D721Med (cell line): Measurements from ENCODE around the gene BAHCC1.

Experiments used
- DNase-seq: peaks from one replicate; pipeline ENCODE4 v3.0.0; 2011; ENCODE audit warnings: low spot score; ENCODE audit not compliant: insufficient read length
- FAIRE-seq: peaks from 2 replicates; lab custom pipeline; 2011; peaks lifted over from hg19 to GRCh38; lab: Jason Lieb, UNC
- TF ChIP-seq, protein P1 (sequence below): IDR thresholded peaks from 2 replicates; pipeline ENCODE4 v1.5.1; 2012; ENCODE audit warnings: mild to moderate bottlenecking, control low read depth; ENCODE audit not compliant: insufficient read depth; ENCODE audit errors: missing control alignments

BAHCC1 gene

DNA sequence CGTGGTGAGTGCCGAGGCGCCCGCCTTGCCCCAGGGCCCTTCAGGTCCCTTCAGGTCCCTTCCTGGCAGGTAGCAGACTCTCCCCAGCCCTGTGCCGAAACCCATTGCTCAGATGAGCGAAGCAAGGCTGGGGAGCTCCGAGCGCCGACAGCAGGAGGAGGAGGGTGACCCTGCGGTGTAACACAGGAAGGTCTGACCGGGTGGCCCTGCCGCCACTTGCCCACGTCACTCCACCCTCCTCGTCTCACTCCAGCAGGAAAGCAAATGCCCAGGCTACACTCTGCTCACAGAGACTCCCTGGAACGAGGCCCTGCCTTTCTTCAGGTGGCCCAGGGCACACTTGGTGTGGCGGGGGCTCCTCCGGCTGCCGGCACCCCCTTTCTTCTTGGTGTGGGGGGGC lies 60.1 kb downstream of the BAHCC1 start:
- FAIRE-seq (no peak), DNase-seq (no peak)
- TF ChIP-seq, protein P1, sequence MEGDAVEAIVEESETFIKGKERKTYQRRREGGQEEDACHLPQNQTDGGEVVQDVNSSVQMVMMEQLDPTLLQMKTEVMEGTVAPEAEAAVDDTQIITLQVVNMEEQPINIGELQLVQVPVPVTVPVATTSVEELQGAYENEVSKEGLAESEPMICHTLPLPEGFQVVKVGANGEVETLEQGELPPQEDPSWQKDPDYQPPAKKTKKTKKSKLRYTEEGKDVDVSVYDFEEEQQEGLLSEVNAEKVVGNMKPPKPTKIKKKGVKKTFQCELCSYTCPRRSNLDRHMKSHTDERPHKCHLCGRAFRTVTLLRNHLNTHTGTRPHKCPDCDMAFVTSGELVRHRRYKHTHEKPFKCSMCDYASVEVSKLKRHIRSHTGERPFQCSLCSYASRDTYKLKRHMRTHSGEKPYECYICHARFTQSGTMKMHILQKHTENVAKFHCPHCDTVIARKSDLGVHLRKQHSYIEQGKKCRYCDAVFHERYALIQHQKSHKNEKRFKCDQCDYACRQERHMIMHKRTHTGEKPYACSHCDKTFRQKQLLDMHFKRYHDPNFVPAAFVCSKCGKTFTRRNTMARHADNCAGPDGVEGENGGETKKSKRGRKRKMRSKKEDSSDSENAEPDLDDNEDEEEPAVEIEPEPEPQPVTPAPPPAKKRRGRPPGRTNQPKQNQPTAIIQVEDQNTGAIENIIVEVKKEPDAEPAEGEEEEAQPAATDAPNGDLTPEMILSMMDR: no peak

DNA sequence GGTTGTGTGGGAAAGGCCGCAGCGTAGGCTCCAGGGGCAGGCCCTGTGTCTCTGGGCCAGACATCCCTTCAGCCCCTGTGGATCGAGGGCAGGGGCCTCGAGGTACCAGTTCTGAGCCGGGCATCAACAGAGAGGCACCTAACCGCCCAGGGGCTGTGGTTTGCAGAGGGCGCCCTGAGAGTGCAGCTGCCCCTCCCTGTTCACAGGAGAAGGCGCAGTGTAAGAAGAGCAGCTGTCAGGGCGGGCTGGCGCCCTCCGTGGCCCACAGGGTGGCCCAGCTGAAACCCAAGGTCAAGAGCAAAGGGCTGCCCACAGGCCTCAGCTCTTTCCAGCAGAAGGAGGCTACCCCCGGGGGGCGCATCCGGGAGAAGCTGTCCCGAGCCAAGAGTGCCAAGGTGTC lies 60.8 kb downstream of the BAHCC1 start:
- no peak for DNase-seq
- TF ChIP-seq, protein P1: no peak
- no peak for FAIRE-seq

DNA sequence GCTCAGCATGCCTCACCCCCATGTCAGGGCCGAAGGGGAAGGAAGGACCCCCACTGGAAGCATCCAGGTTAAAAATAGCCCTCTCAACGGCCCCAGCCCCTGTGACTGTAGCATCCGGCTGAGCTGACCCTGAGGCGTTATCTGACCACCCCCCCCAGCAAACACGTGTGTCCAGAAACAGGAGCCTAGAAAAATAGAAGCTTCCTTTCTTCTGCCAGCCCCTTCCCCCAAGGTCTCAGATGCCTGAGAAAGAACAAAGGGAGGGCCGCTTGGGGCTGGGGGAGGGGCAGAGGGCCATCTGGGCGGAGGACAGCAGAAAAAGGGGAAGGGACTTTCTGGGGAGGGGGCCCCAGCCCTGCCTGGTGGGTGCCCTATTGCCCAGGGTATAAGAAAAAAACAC lies 61.5 kb downstream of the BAHCC1 start:
- DNase-seq (no peak), FAIRE-seq (no peak)
- TF ChIP-seq, protein P1: no peak

DNA sequence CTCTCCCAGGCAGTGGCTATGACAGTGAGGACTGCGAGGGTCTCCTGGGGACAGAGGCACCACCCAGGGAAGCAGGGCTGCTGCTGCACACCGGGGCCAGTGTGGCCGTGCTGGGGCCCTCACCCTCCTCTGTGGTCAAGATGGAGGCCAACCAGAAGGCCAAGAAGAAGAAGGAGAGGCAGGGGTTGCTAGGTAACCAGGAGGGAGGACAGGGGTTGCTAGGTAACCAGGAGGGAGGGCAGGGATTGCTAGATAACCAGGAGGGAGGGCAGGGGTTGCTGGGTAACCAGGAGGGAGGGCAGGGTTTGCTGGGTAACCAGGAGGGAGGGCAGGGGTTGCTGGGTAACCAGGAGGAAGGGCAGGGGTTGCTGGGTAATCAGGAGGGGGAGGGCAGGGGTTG lies 62.1 kb downstream of the BAHCC1 start:
- TF ChIP-seq, protein P1: no peak
- FAIRE-seq (no peak), DNase-seq (no peak)

DNA sequence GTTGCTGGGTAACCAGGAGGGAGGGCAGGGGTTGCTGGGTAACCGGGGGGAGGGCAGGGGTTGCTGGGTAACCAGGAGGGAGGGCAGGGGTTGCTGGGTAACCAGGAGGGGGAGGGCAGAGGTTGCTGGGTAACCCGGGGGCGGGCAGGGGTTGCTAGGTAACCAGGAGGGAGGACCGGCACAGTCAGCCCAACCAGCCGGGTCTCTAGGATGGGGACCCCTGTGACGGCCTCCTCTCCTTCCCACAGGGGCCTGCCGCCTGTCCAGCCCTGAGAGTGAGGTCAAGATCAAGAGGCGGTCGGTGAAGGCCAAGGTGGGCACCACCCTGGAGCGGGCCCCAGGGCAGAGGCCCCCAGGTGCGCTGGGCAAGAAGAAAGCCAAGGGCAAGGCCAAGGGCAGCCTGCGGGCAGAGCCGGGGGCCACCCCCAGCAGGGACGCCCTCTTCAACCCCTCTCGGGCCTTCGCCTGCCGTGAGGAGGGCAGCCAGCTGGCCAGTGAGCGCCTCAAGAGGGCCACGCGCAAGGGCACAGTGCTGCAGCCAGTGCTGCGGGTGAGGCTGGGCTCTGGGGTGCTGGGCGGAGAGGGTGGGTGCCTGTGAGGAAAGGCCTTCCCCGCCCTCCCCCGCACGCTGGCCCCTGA lies 62.8 kb downstream of the BAHCC1 start:
- TF ChIP-seq, protein P1: no peak
- no peak for FAIRE-seq

DNA sequence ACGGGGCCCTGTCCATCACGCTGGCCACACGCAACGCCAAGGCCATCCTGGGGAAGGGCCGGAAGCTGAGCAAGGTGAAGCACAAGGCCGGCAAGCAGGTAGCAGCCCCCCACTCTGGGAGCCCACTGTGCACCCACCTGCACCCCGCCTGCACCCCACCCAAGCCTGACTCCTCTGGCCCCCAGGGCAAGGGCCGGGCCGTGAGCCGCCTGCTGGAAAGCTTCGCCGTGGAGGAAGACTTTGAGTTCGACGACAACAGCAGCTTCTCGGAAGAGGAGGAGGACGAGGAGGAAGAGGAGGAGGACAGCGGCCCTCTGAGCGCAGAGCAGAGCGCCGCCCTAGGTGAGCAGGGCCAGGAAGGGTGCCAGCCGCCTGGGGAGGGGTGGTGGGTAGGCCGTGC lies 63.4 kb downstream of the BAHCC1 start:
- FAIRE-seq: no peak
- TF ChIP-seq, protein P1: no peak
- no peak for DNase-seq

More for the DNA sequence above, 62.8 kb downstream of the BAHCC1 start:
- no peak for DNase-seq

DNA sequence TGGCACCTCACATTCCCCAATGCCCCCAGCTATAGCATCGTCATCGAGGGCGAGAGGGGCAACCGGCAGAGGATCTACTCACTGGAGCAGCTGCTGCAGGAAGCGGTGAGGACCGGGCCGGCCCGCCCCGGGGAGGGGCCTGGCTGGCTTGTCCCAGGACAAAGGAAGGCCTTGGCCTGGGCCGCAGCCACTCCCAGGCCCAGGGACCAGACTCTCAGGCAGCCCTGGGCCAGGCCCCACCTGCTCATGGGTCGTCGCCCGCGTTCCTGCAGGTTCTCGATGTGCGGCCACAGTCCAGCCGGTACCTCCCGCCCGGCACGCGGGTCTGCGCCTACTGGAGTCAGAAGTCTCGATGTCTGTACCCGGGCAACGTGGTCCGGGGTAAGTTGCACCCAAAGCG lies 64.0 kb downstream of the BAHCC1 start:
- TF ChIP-seq, protein P1: no peak
- DNase-seq (no peak), FAIRE-seq (no peak)
